ENCODE results near the gene FXR2.
"Not testable (repeated sequence)": the region's sequence is repeated elsewhere in the genome, so short reads cannot be mapped to it uniquely, and the experiment has no call there.

FXR2 gene

GRCh38 chr17:7629939-7630571 is 15.4 kb upstream of the FXR2 start, which contains the start of gene SHBG:
SHBG (plus strand) TSS chr17:7630135; CDS start chr17:7630173, 38 bp downstream.
- no peak for TF ChIP-seq CTCF (conservative IDR thresholded peaks at IDR 0.05; ENCODE audit: control insufficient read depth, insufficient read depth, low read depth, low read length)
- no peak for DNase-seq (ENCODE audit: low read depth)
- no peak within 1 kb of the TSS for H3K4me3 ChIP-seq (ENCODE audit: control insufficient read depth, low read depth, low read length)

- H3K4me3 ChIP-seq (ENCODE audit: control insufficient read depth, low read depth, low read length) = peak within 1 kb of the TSS; percentile 84
- peak; percentile 94 for DNase-seq (ENCODE audit: low read depth)
- no peak for TF ChIP-seq CTCF (conservative IDR thresholded peaks at IDR 0.05; ENCODE audit: control insufficient read depth, insufficient read depth, low read depth, low read length)
These were observed 12.8 kb upstream of the FXR2 start, which contains the start of gene SAT2 for GRCh38 chr17:7627250-7628121. SAT2 (minus strand) TSS chr17:7627821; CDS start chr17:7627635, 186 bp downstream.

GRCh38 chr17:7626956-7627249 is 12.2 kb upstream of the FXR2 start:
- peak overlapping the region; percentile 84 for H3K4me3 ChIP-seq (ENCODE audit: control insufficient read depth, low read depth, low read length)
- DNase-seq (ENCODE audit: low read depth) = no peak
- TF ChIP-seq CTCF (conservative IDR thresholded peaks at IDR 0.05; ENCODE audit: control insufficient read depth, insufficient read depth, low read depth, low read length) = no peak

GRCh38 chr17:7626307-7626706 is 11.6 kb upstream of the FXR2 start:
- peak overlapping the region; percentile 84 for H3K4me3 ChIP-seq (ENCODE audit: control insufficient read depth, low read depth, low read length)
- no peak for DNase-seq (ENCODE audit: low read depth)
- TF ChIP-seq CTCF (conservative IDR thresholded peaks at IDR 0.05; ENCODE audit: control insufficient read depth, insufficient read depth, low read depth, low read length) = no peak

GRCh38 chr17:7625749-7626148 is 11.1 kb upstream of the FXR2 start:
- H3K4me3 ChIP-seq (ENCODE audit: control insufficient read depth, low read depth, low read length); DNase-seq (ENCODE audit: low read depth): not testable (repeated sequence)

GRCh38 chr17:7623661-7624060 is 9.0 kb upstream of the FXR2 start:
- no peak for DNase-seq (ENCODE audit: low read depth)
- no peak for TF ChIP-seq CTCF (conservative IDR thresholded peaks at IDR 0.05; ENCODE audit: control insufficient read depth, insufficient read depth, low read depth, low read length)
- no peak overlapping the region for H3K4me3 ChIP-seq (ENCODE audit: control insufficient read depth, low read depth, low read length)

GRCh38 chr17:7620835-7621234 is 6.1 kb upstream of the FXR2 start:
- no peak for DNase-seq (ENCODE audit: low read depth)
- no peak for TF ChIP-seq CTCF (conservative IDR thresholded peaks at IDR 0.05; ENCODE audit: control insufficient read depth, insufficient read depth, low read depth, low read length)
- no peak overlapping the region for H3K4me3 ChIP-seq (ENCODE audit: control insufficient read depth, low read depth, low read length)

Data from fibroblast of mammary gland (primary cell).